ENCODE measurements around the gene HES4. TPM values are rescaled to one million over a fixed set of nuclear protein-coding genes. Genes with fewer than 3 reads are reported as not detected.
A peak's percentile ranks its signal among the peaks of the same experiment; 100 is the strongest.

Gene HES4
- total RNA-seq = 63.6 TPM

- DNase-seq (ENCODE audit: low spot score) = peak; percentile 95
Observed at GRCh38 chr1:999725-1000356, at the start of gene HES4. HES4 (minus strand) TSS chr1:1000097; CDS start chr1:999973, 124 bp downstream.

- DNase-seq (ENCODE audit: low spot score) = no peak
Observed at GRCh38 chr1:1048765-1049164, 48.9 kb upstream of the HES4 start.

GRCh38 chr1:1047963-1048362, 48.1 kb upstream of the HES4 start:
- no peak for DNase-seq (ENCODE audit: low spot score)

GRCh38 chr1:1047407-1047806, 47.5 kb upstream of the HES4 start:
- no peak for DNase-seq (ENCODE audit: low spot score)

- no peak for DNase-seq (ENCODE audit: low spot score)
Observed at GRCh38 chr1:1046767-1047166, 46.9 kb upstream of the HES4 start.

- DNase-seq (ENCODE audit: low spot score) = no peak
Observed at GRCh38 chr1:1046243-1046642, 46.3 kb upstream of the HES4 start.

- DNase-seq (ENCODE audit: low spot score) = no peak
Observed at GRCh38 chr1:1045129-1045528, 45.2 kb upstream of the HES4 start.

GRCh38 chr1:1044455-1045078, 44.7 kb upstream of the HES4 start:
- no peak for DNase-seq (ENCODE audit: low spot score)

GRCh38 chr1:1043921-1044320, 44.0 kb upstream of the HES4 start:
- no peak for DNase-seq (ENCODE audit: low spot score)

- no peak for DNase-seq (ENCODE audit: low spot score)
Observed at GRCh38 chr1:1043411-1043810, 43.5 kb upstream of the HES4 start.

GRCh38 chr1:1042835-1043234, 42.9 kb upstream of the HES4 start:
- DNase-seq (ENCODE audit: low spot score) = no peak

GRCh38 chr1:1041873-1042272, 42.0 kb upstream of the HES4 start:
- DNase-seq (ENCODE audit: low spot score) = no peak

- no peak for DNase-seq (ENCODE audit: low spot score)
Observed at GRCh38 chr1:1041092-1041523, 41.2 kb upstream of the HES4 start.

GRCh38 chr1:1040004-1040991, 40.4 kb upstream of the HES4 start:
- peak; percentile 71 for DNase-seq (ENCODE audit: low spot score)

- no peak for DNase-seq (ENCODE audit: low spot score)
Observed at GRCh38 chr1:1039145-1039910, 39.4 kb upstream of the HES4 start.

GRCh38 chr1:1038694-1039093, 38.8 kb upstream of the HES4 start:
- no peak for DNase-seq (ENCODE audit: low spot score)

GRCh38 chr1:1037366-1038327, 37.8 kb upstream of the HES4 start:
- no peak for DNase-seq (ENCODE audit: low spot score)

GRCh38 chr1:1035291-1035943, 35.5 kb upstream of the HES4 start:
- no peak for DNase-seq (ENCODE audit: low spot score)

- DNase-seq (ENCODE audit: low spot score) = no peak
Observed at GRCh38 chr1:1034439-1034781, 34.5 kb upstream of the HES4 start.
